Panc1 (cell line): ENCODE results near the gene PLEKHH2. TPM values are rescaled to one million over a fixed set of nuclear protein-coding genes. Genes with fewer than 3 reads are reported as not detected.

Source experiments
- ATAC-seq: fragments of 200-7000 bp; cut with Tn5 transposase; 2 replicates; pipeline ENCODE4 v1.9.1; 2020; ENCODE audit warnings: mild to moderate bottlenecking, moderate library complexity
- BruUV-seq: library from RNA; stranded (reverse); fragments of 400-500 nt; replicated peaks from 2 replicates; lab custom pipeline; 2021; lab: Mats Ljungman, UMichigan
- CTCF ChIA-PET: fragments of 300-600 bp; sonication (Branson Sonifier 250); formaldehyde crosslinking; loops from one replicate; lab custom pipeline; 2022; ENCODE audit warnings: antibody characterized with exemption; lab: Charles Lee
- POLR2A ChIA-PET: fragments of 300-600 bp; sonication (Branson Sonifier 250); formaldehyde crosslinking; loops from one replicate; lab custom pipeline; 2022; ENCODE audit warnings: antibody characterized with exemption; lab: Charles Lee
- DNase-seq: peaks from one replicate; pipeline ENCODE4 v3.0.0-alpha.2; 2010; ENCODE audit warnings: low read depth, low spot score
- H3K27ac ChIP-seq: 2 replicates; pipeline ENCODE4 v1.5.1; 2011; ENCODE audit warnings: mild to moderate bottlenecking, low read length, inconsistent platforms
- H3K27me3 ChIP-seq: fragments of 200-500 bp; sonication (Bioruptor generic); 2 replicates; pipeline ENCODE4 v1.6.0; 2014; ENCODE audit warnings: low read length, inconsistent platforms; ENCODE audit not compliant: control insufficient read depth, insufficient read depth
- H3K36me3 ChIP-seq: fragments of 200-500 bp; sonication (Bioruptor generic); 2 replicates; pipeline ENCODE4 v1.5.1; 2014; ENCODE audit warnings: inconsistent platforms, mild to moderate bottlenecking, low read length, moderate library complexity; ENCODE audit not compliant: control insufficient read depth, insufficient read depth
- H3K4me1 ChIP-seq: 2 replicates; pipeline ENCODE4 v1.5.1; 2011; ENCODE audit warnings: inconsistent platforms, mild to moderate bottlenecking, low read length, moderate library complexity; ENCODE audit not compliant: control insufficient read depth, insufficient read depth
- H3K4me3 ChIP-seq, 2 experiments: 2 replicates each; pipeline ENCODE4 v1.5.1; 2011 to 2012; ENCODE audit warnings: low read depth in 2 of 2, low read length in 2 of 2, mild to moderate bottlenecking in 2 of 2, inconsistent platforms in 1 of 2, moderate library complexity in 1 of 2
- H3K9me3 ChIP-seq: fragments of 200-500 bp; sonication (Bioruptor generic); 2 replicates; pipeline ENCODE4 v1.5.1; 2014; ENCODE audit warnings: low read depth, mild to moderate bottlenecking, inconsistent platforms, low read length, moderate library complexity; ENCODE audit not compliant: control insufficient read depth, insufficient read depth
- POLR2AphosphoS5 ChIP-seq: IDR thresholded peaks from 2 replicates; pipeline ENCODE4 v1.6.1; 2012; ENCODE audit warnings: mild to moderate bottlenecking, low read depth, low read length, moderate library complexity
- REST ChIP-seq, 2 experiments: IDR thresholded peaks; 2 replicates each; pipeline ENCODE4 v1.6.1; 2011 to 2012; ENCODE audit warnings: low read depth in 2 of 2, control low read depth in 1 of 2, low read length in 1 of 2, mild to moderate bottlenecking in 1 of 2, moderate library complexity in 1 of 2; ENCODE audit not compliant: insufficient read depth in 1 of 2
- SIN3A ChIP-seq: IDR thresholded peaks from 2 replicates; pipeline ENCODE4 v1.6.1; 2012; ENCODE audit warnings: low read depth, mild to moderate bottlenecking, low read length, moderate library complexity, borderline replicate concordance; ENCODE audit not compliant: insufficient read depth
- TCF7L2 ChIP-seq: IDR thresholded peaks from 2 replicates; pipeline ENCODE4 v1.6.1; 2011; ENCODE audit warnings: mild to moderate bottlenecking, low read depth, low read length, inconsistent platforms
- in situ Hi-C: cut with HindIII; loops from 2 replicates; pipeline ENCODE4 v1.10.0; 2016; ENCODE audit warnings: low sequenced_read_pairs, low pct_unique_long_range_greater_than_20kb
- intact Hi-C: fragments of 100-400 bp; cut with micrococcal nuclease; formaldehyde crosslinking; loops from one replicate; pipeline ENCODE4 v1.10.0; 2022; ENCODE audit not compliant: unreplicated experiment
- total RNA-seq: library from RNA; stranded (reverse); gene quantifications from one replicate; pipeline ENCODE4 v1.2.1, GENCODE V29; 2021; ENCODE audit not compliant: unreplicated experiment
- TF ChIP-seq, protein P1 (sequence below): fragments of 450-650 bp; IDR thresholded peaks from 2 replicates; pipeline ENCODE4 v1.5.1; 2017; ENCODE audit warnings: mild to moderate bottlenecking

The PLEKHH2 gene
- total RNA-seq, 1 experiment from 2014 or later = 15.0 TPM

DNA sequence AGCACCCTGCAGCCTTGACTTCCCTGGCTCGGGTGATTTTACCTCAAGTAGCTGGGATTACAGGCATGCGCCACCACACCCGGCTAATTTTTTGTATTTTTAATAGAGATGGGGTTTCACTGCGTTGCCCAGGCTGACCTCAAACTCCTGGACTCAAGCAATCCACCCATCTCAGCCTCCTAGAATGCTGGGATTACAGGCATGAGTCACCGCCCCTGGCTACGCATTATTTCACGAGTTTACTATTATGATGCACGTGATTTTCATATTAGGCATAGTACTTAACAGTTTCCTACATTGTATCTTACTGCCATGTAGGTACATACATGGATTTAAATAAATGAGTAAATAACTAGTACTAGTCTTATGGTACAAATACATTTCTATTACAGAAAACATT, 141.2 kb downstream of the PLEKHH2 start:
- ChIA-PET CTCF (no interaction called here), POLR2A (no interaction called here)
- ATAC-seq (no peak), DNase-seq (no peak)
- TF ChIP-seq SIN3A (no peak), TCF7L2 (no peak), REST (IDR thresholded peaks at IDR 0.05; ENCODE audit: insufficient read depth in 1 of 2, low read depth in 2 of 2, low read length in 1 of 2) (no peak), POLR2AphosphoS5 (no peak)
- TF ChIP-seq, protein P1, sequence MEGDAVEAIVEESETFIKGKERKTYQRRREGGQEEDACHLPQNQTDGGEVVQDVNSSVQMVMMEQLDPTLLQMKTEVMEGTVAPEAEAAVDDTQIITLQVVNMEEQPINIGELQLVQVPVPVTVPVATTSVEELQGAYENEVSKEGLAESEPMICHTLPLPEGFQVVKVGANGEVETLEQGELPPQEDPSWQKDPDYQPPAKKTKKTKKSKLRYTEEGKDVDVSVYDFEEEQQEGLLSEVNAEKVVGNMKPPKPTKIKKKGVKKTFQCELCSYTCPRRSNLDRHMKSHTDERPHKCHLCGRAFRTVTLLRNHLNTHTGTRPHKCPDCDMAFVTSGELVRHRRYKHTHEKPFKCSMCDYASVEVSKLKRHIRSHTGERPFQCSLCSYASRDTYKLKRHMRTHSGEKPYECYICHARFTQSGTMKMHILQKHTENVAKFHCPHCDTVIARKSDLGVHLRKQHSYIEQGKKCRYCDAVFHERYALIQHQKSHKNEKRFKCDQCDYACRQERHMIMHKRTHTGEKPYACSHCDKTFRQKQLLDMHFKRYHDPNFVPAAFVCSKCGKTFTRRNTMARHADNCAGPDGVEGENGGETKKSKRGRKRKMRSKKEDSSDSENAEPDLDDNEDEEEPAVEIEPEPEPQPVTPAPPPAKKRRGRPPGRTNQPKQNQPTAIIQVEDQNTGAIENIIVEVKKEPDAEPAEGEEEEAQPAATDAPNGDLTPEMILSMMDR = no peak
- Histone ChIP-seq H3K27ac (no peak overlapping the region), H3K9me3 (no peaks in the 10 kb centered on the region), H3K4me3 (no peak overlapping the region), H3K36me3 (no peaks in the 10 kb centered on the region), H3K27me3 (no peaks in the 10 kb centered on the region), H3K4me1 (peaks cover 4% of the 10 kb centered on the region; the same call in 1 of the 2 replicates)
- in situ Hi-C loops = no loop called here
- BruUV-seq = no TSS peak
- intact Hi-C loops = loop anchor here (10.0 kb wide), 1 partner anchor 163 kb away; no protein-coding TSS in a partner anchor

DNA sequence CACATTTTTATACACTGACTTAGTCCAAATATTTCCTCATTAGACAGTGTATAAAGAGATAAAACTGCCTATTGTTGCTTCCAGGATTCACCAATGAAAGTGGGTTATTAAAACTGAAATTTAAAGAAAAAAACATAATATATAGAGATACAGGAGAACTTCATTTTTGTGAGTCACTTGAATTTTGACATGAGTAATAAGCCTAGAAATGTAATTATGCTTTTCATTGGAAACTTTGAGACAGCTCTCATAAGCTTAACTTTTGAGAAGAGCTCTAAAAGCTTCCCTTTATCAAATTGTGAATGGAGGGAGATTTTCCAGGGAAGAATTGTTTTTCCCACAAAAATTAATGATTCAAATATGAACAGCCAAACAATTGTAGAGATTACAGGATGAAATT, 150.8 kb downstream of the PLEKHH2 start:
- intact Hi-C loops = no loop called here
- BruUV-seq = no TSS peak
- no peaks in the 10 kb centered on the region for H3K27me3 ChIP-seq
- no peaks in the 10 kb centered on the region for H3K4me1 ChIP-seq
- H3K4me3 ChIP-seq = no peak overlapping the region
- CTCF ChIA-PET = no interaction called here
- no peak for TF ChIP-seq SIN3A
- TF ChIP-seq REST (IDR thresholded peaks at IDR 0.05; ENCODE audit: insufficient read depth in 1 of 2, low read depth in 2 of 2, low read length in 1 of 2) = no peak
- TF ChIP-seq, protein P1 = no peak
- TF ChIP-seq TCF7L2 = no peak
- no peak for TF ChIP-seq POLR2AphosphoS5
- in situ Hi-C loops = no loop called here
- DNase-seq (no peak), ATAC-seq (no peak)
- POLR2A ChIA-PET = no interaction called here
- H3K36me3 ChIP-seq = no peaks in the 10 kb centered on the region
- no peak overlapping the region for H3K27ac ChIP-seq
- no peaks in the 10 kb centered on the region for H3K9me3 ChIP-seq
